Osteoblast (primary cell): ENCODE measurements around the gene SH3RF3. TPM values are rescaled to one million over a fixed set of nuclear protein-coding genes. Genes with fewer than 3 reads are reported as not detected.

Experiments
- DNase-seq: peaks from one replicate; pipeline ENCODE4 v3.0.0; 2011; ENCODE audit warnings: low spot score, mixed read lengths; ENCODE audit not compliant: insufficient read length; ENCODE audit errors: missing footprints
- H2AFZ ChIP-seq: 2 replicates; pipeline ENCODE4 v1.6.0; 2011; ENCODE audit warnings: mild to moderate bottlenecking, low read length
- H3K27ac ChIP-seq: 2 replicates; pipeline ENCODE4 v1.5.1; 2011; ENCODE audit warnings: mild to moderate bottlenecking, low read depth, low read length, moderate library complexity
- H3K27me3 ChIP-seq: 2 replicates; pipeline ENCODE4 v1.6.0; 2012; ENCODE audit warnings: mild to moderate bottlenecking, control low read depth, inconsistent platforms, low read length, moderate library complexity; ENCODE audit not compliant: insufficient read depth
- H3K36me3 ChIP-seq: 2 replicates; pipeline ENCODE4 v1.5.1; 2011; ENCODE audit warnings: mild to moderate bottlenecking, low read length, control low read depth, moderate library complexity; ENCODE audit not compliant: insufficient read depth
- H3K4me1 ChIP-seq: 2 replicates; pipeline ENCODE4 v1.5.1; 2011; ENCODE audit warnings: mild to moderate bottlenecking, low read length, control low read depth, moderate library complexity; ENCODE audit not compliant: insufficient read depth
- H3K4me2 ChIP-seq: 2 replicates; pipeline ENCODE4 v1.6.0; 2011; ENCODE audit warnings: mild to moderate bottlenecking, low read length; ENCODE audit not compliant: insufficient read depth
- H3K4me3 ChIP-seq: fragments of 200-600 bp; sonication (generic); 3 replicates; pipeline ENCODE4 v1.5.1; 2012; ENCODE audit warnings: mild to moderate bottlenecking, low read length, inconsistent platforms; ENCODE audit not compliant: insufficient read depth
- H3K79me2 ChIP-seq: 2 replicates; pipeline ENCODE4 v1.6.0; 2012; ENCODE audit warnings: mild to moderate bottlenecking, low read length, control low read depth, inconsistent platforms; ENCODE audit not compliant: insufficient read depth
- H3K9me3 ChIP-seq: 2 replicates; pipeline ENCODE4 v1.5.1; 2011; ENCODE audit warnings: low read depth, low read length, control low read depth
- H4K20me1 ChIP-seq: 2 replicates; pipeline ENCODE4 v1.6.0; 2012; ENCODE audit warnings: mild to moderate bottlenecking, low read length, control low read depth; ENCODE audit not compliant: insufficient read depth
- total RNA-seq: library from RNA; depleted of rRNA; stranded (reverse); fragments of >200 nt; gene quantifications from 2 replicates; pipeline ENCODE4 v1.2.3, GENCODE V29; 2012
- TF ChIP-seq, protein P1 (sequence below): IDR thresholded peaks from 2 replicates; pipeline ENCODE4 v1.5.1; 2011; ENCODE audit warnings: mild to moderate bottlenecking, low read depth, low read length, moderate library complexity; ENCODE audit errors: extremely low read depth

SH3RF3 gene
- total RNA-seq, 1 donor, result 14.8 TPM

DNA sequence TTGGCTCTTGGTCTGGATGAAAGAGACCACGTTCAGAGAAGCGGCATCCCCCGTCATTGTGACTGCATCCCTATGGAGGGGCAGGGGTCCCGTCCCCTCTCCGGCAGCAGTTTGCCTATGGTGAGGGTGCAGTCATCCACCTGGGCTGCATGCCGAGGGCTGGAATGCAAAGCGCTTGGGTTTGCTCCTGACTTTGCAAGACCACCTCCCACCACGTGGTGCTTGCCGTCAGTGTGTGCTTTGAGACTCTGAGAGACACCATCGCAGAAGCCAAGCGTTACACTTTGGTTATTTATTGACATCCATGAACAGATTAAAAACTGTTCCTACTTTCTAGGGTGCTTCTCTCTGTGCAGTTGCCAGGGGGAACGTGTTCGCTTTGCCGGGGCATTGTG lies 59.5 kb downstream of the SH3RF3 start:
- no peak overlapping the region for H3K4me2 ChIP-seq
- no peaks in the 10 kb centered on the region for H3K27me3 ChIP-seq
- no peak overlapping the region for H2AFZ ChIP-seq
- H3K79me2 ChIP-seq, result peaks cover 77% of the 10 kb centered on the region
- TF ChIP-seq, protein P1, sequence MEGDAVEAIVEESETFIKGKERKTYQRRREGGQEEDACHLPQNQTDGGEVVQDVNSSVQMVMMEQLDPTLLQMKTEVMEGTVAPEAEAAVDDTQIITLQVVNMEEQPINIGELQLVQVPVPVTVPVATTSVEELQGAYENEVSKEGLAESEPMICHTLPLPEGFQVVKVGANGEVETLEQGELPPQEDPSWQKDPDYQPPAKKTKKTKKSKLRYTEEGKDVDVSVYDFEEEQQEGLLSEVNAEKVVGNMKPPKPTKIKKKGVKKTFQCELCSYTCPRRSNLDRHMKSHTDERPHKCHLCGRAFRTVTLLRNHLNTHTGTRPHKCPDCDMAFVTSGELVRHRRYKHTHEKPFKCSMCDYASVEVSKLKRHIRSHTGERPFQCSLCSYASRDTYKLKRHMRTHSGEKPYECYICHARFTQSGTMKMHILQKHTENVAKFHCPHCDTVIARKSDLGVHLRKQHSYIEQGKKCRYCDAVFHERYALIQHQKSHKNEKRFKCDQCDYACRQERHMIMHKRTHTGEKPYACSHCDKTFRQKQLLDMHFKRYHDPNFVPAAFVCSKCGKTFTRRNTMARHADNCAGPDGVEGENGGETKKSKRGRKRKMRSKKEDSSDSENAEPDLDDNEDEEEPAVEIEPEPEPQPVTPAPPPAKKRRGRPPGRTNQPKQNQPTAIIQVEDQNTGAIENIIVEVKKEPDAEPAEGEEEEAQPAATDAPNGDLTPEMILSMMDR, result no peak
- H3K36me3 ChIP-seq, result no peaks in the 10 kb centered on the region
- H3K9me3 ChIP-seq, result no peaks in the 10 kb centered on the region
- H3K4me3 ChIP-seq, result no peak overlapping the region
- H3K4me1 ChIP-seq, result peaks cover 24% of the 10 kb centered on the region
- peaks cover 14% of the 10 kb centered on the region for H4K20me1 ChIP-seq
- DNase-seq, result no peak
- no peak overlapping the region for H3K27ac ChIP-seq

DNA sequence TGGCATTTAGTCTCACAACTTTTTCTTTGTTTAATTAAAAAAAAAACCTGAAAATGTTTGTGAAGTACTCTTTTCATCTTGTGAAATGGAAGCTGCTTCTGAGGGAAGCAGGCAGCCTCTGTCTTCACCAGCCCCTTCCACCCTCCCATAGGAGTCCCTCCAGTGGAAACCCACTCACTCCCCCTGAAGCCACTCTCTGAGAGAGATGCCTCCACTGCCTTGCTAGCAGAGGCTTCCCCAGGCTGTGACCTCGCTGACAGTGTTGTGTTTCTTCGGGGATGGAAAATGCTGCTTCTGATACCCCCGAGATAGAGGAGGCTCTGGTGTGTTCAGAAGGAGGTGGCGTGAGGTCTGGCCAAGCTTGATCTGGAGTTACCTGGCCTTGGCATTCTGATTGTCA lies 59.9 kb downstream of the SH3RF3 start:
- Histone ChIP-seq H3K4me3 (no peak overlapping the region), H3K36me3 (no peaks in the 10 kb centered on the region), H4K20me1 (peaks cover 18% of the 10 kb centered on the region), H3K4me2 (no peak overlapping the region), H3K27me3 (no peaks in the 10 kb centered on the region), H3K27ac (no peak overlapping the region), H3K4me1 (peaks cover 24% of the 10 kb centered on the region), H2AFZ (no peak overlapping the region), H3K9me3 (no peaks in the 10 kb centered on the region), H3K79me2 (peaks cover 77% of the 10 kb centered on the region)
- TF ChIP-seq, protein P1, result no peak
- DNase-seq, result no peak

DNA sequence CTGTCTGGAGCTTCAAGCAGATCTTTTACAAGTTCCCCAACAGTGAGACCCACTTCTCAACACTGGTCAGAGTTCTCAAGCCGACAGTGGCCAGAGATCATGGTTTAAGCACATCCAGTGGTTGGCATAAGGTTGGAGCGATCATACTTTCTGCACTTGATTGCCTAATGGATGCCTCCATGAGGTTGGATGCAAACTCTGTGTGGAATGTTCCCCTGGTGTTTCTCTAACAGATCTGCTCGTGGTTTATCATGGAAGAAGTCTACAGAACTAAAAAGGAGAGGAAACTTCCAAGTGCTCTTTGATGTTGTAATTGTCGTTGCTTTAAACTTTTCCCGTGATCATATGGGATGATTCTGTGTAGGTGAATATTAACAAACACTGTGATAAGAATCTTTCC lies 60.7 kb downstream of the SH3RF3 start:
- H3K27me3 ChIP-seq, result no peaks in the 10 kb centered on the region
- no peaks in the 10 kb centered on the region for H3K9me3 ChIP-seq
- H2AFZ ChIP-seq, result no peak overlapping the region
- H3K4me3 ChIP-seq, result no peak overlapping the region
- DNase-seq, result no peak
- H3K27ac ChIP-seq, result no peak overlapping the region
- H3K4me2 ChIP-seq, result no peak overlapping the region
- H3K79me2 ChIP-seq, result peaks cover 76% of the 10 kb centered on the region
- H3K36me3 ChIP-seq, result no peaks in the 10 kb centered on the region
- H3K4me1 ChIP-seq, result peaks cover 20% of the 10 kb centered on the region
- TF ChIP-seq, protein P1, result no peak
- H4K20me1 ChIP-seq, result peaks cover 25% of the 10 kb centered on the region

DNA sequence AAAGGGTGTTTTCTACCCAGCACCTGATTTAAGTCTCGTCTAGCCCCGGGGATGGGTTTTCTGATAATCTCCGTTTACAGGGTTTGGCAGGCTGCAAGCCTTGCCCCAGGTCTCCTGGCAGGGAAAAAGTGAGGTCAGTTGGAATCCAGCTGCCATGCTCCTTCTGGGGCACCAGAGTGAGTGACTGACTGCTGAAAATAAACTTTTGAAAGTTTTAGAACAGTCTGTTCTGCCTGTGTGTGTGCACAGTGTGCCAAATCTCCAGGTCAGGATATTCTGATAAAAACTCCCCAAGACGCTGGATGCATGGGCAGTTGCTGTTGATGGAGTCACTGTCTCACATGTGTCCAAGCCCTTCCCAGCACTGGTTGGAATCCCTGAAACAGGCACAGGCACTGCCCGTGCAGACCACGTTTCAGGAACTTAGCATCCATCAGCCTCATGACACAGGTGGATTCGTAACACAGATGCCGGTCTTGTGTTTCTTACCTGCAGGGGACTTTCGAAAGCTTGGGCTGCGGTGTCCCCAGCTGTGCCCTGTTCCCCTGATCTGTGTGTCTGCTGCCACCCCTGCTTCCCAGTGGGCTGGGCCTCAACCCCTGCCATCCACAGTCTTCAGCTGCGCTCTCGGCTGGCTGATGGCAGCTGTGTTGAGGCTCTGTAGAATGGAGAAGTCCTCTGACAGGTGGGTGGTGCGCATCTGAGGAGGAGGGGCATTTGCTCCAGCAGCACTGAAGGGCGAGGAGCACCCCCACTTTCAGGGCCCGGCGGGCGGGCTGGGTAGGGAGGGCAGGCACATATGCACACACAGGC lies 65.0 kb downstream of the SH3RF3 start:
- Histone ChIP-seq H3K4me1 (no peaks in the 10 kb centered on the region), H3K4me3 (no peak overlapping the region), H4K20me1 (peaks cover 56% of the 10 kb centered on the region), H3K79me2 (peaks cover 91% of the 10 kb centered on the region), H3K36me3 (no peaks in the 10 kb centered on the region), H3K27ac (no peak overlapping the region), H3K4me2 (no peak overlapping the region), H3K27me3 (no peaks in the 10 kb centered on the region), H2AFZ (no peak overlapping the region), H3K9me3 (no peaks in the 10 kb centered on the region)
- TF ChIP-seq, protein P1, result no peak
- DNase-seq, result no peak
